WI38 (cell line): Measurements from ENCODE around the gene ERBB4.
"Not testable (repeated sequence)": the region's sequence is repeated elsewhere in the genome, so short reads cannot be mapped to it uniquely, and the experiment has no call there.

ENCODE experiments used
- H3K4me3 ChIP-seq: 2 replicates; pipeline ENCODE4 v1.5.1; 2011; ENCODE audit warnings: low read depth, mild to moderate bottlenecking, control low read depth, low read length
- CTCF ChIP-seq: IDR thresholded peaks from 2 replicates; pipeline ENCODE4 v1.5.1; 2012; ENCODE audit warnings: low read depth, mild to moderate bottlenecking, control low read depth, low read length

ERBB4 gene

GRCh38 chr2:212022966-212023365, 515.6 kb downstream of the ERBB4 start:
- H3K4me3 ChIP-seq, result no peak overlapping the region
- TF ChIP-seq CTCF, result no peak

- no peak for TF ChIP-seq CTCF
- no peak overlapping the region for H3K4me3 ChIP-seq
These were observed 516.7 kb downstream of the ERBB4 start for GRCh38 chr2:212021947-212022346.

GRCh38 chr2:212015588-212015987, 523.0 kb downstream of the ERBB4 start:
- TF ChIP-seq CTCF, result no peak
- no peak overlapping the region for H3K4me3 ChIP-seq

- H3K4me3 ChIP-seq, result no peak overlapping the region
- TF ChIP-seq CTCF, result no peak
These were observed 525.0 kb downstream of the ERBB4 start for GRCh38 chr2:212013626-212014025.

GRCh38 chr2:212010305-212010704, 528.3 kb downstream of the ERBB4 start:
- not testable (repeated sequence) for H3K4me3 ChIP-seq

GRCh38 chr2:212007972-212008371, 530.6 kb downstream of the ERBB4 start:
- no peak for TF ChIP-seq CTCF
- no peak overlapping the region for H3K4me3 ChIP-seq

GRCh38 chr2:212005085-212005671, 533.4 kb downstream of the ERBB4 start:
- no peak for TF ChIP-seq CTCF
- H3K4me3 ChIP-seq, result no peak overlapping the region

- no peak for TF ChIP-seq CTCF
- no peak overlapping the region for H3K4me3 ChIP-seq
These were observed 537.3 kb downstream of the ERBB4 start for GRCh38 chr2:212001325-212001724.
